GM18861 (cell line): ENCODE results near the gene EIF4E1B.

Source experiments
- ATAC-seq: cut with Tn5 transposase; IDR thresholded peaks from one replicate; pipeline ENCODE4 v1.9.1; 2021; ENCODE audit not compliant: unreplicated experiment

The EIF4E1B gene

DNA sequence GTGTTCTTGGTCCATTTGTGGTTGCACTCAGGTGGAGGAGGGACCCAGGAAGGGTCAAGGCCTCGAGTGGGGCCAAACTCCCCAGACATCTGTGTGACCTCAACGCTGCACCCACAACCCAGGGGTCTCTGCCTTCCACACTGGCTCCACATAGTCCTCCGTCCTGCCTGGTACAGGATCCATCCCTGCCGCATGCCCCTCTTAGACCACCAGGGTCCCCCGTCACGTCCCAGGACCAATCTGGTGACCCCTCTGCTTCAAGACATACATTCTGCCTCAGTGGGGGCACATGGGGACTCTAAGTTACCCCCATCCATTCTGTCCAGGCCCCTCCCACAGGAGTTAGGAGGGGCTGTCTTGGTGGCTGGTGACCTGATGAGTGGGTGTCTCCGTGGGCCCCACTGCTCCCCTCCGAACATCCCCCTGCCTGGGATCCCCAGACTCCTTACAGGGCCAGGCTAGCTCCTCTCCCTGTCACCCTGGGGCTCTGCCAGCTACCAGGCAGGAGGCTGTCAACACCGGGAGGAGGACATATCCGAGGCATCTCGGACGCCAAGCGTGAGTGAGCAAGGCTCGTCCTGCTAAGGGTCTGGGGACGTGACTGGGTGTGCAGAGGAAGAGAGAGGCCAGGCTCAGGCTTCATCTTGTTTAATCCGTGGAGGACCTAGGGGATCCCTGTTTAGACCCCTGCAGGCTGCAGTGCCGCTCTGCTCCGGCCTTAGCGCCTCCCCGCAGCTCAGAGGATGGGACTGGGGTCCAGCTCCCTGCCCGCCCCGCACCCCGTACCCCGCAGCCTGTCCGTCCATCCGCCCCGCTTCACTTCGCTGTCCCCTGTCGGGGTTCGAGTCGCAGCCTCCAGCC lies 49.1 kb downstream of the EIF4E1B start:
- ATAC-seq: no peak

DNA sequence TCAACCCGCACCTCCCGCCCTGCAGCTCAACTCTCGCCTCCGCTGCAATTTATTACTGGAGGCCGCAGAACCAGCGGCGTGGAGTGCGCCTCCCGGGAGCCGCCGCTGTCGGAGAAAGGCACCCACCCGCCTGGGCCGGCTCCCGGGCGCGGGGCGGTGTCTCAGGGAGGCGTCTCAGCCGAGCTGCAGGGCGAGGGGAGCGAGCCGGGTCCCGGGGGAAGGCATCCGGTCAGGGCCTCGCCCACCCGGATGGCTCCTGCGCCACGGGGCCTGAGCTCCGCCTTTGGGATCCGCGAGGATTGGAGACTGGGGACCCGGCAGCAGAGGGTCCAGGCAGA lies 49.7 kb downstream of the EIF4E1B start:
- no peak for ATAC-seq

DNA sequence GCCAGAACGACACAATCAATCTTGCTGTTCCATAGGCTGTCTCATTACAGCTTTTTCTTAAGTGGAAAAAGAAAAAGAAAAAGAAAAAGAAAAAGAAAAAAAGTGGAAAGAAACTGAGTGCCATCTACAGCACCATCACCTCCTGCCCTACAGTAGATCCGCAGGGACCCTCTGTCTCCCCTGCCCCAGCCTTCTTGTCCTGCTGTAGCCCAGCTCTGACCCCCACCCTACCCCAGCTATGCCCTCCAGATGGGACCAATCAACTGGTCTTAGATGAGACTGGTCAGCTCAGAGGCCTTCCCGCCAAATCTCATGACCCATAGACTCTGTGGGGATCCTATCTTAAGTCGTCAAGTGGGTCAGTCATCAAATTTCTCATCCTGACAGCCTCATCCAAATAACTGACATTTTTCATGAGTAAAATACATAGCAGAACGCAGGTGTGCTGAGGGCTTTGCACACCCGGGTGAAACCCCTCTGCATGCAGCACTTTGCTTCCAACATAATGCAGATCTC lies 51.6 kb downstream of the EIF4E1B start:
- ATAC-seq: no peak

DNA sequence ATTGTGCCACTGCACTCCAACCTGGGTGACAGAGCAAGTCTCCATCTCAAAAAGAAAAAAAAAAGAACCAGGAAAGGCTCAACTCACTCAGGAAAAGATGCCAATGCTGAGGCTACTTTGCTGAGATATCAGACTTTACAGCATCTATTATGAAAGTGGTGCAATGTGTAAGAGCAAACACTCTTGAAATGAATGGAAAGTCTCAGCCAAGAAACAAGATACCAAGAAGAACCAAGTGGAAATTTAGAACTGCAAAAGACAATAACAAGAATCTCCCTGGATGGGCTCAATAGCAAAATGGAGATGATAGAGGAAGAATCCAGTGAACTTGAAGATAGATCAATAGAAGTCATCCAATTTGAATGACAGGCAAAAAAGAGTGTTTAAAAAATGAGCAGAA lies 54.5 kb downstream of the EIF4E1B start:
- ATAC-seq: no peak

DNA sequence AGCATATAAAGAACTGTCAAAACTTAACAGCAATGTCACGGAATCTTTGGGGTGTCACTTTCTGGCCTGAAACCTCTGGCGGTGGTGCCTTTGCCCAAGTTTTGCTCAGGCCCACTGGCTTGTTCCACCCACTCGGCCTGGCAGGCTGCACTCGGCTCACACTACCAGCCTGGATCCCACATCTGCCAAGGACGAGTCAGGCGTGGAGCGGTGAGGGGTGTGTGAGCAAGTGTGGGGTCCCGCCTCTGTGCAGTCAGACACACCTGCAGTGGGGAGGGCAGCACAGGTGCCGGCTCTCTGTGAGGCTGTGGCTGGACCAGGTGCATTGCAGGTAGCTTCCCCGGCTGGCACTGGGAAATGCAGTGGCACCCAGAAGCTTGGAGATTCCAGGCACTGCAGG lies 56.8 kb downstream of the EIF4E1B start:
- ATAC-seq: no peak

DNA sequence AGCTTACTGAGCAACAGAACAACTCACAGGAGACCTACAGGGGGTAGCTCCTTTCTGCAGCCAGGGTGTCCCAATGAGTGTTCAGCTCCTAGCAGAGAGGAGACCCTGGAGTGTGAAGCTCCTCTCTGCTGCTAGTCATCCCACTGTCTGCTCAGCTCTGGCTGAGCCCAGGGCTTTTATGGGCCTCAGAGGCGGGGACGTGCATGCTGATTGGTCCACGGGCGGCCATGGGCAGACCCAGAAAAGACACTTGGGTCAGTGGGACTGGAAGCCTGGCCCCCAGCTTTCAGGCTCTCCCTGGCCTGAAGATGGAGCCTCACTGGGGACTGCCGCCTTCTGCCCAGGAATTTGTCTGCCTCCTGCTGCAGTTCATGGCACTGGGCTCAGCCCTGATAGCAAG lies 57.4 kb downstream of the EIF4E1B start:
- no peak for ATAC-seq

DNA sequence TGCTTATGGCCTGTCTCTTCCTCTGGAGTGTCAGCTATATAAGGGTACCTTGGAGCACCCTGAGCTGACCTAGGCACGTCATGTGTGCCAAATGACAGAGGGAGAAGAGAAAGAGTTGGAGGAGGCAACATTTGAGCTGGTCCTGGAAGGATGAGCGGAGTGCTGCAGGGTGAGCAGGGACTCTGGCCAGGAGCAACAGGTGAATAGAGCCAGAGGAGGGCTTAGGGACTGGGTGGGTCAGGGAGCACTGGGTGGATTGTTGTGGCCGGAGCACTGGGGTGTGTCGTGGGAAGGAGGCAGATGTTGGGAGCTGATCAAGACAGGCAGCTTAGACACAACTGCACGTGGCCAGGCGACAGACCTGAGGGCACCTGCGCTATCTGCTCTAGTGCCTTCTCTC lies 60.4 kb downstream of the EIF4E1B start:
- no peak for ATAC-seq

DNA sequence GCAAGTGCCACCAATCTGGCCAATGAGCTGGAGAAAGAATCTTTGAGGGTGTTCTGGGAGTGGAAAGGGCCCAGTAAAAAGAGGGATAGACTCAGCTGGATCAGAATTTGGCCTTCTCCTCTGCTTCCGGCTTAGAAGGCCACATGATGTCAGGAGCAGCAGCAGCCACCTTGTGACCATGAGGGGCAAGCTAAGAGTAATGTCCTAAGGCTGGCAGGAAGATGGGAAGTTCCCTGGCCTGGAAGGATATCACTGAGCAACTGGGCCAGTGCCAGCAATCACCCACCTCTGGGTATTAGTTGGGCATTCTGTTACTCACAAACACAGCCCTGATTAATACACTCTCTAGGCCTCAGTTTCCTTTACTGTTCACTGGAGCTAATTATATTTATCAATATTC lies 61.0 kb downstream of the EIF4E1B start:
- ATAC-seq: no peak

DNA sequence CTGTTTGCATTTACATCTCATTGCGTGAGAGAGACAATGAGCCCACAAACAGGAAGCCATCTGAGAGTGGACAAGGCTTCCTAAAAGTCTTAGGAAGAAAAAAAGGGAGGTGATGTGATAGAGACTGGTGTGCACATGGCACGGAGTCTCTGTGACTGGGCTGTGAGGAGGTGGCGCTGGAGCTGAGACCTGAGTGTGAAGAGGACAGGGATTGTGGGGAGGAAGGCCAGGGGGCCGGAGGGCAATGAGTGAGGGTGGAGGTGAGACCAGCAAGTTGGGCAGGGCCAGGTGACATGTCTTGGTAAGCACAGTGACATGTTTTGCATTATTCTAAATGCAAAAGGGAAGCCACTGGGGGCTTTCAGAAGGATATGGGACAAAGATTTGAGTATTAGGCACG lies 61.9 kb downstream of the EIF4E1B start:
- ATAC-seq: no peak

DNA sequence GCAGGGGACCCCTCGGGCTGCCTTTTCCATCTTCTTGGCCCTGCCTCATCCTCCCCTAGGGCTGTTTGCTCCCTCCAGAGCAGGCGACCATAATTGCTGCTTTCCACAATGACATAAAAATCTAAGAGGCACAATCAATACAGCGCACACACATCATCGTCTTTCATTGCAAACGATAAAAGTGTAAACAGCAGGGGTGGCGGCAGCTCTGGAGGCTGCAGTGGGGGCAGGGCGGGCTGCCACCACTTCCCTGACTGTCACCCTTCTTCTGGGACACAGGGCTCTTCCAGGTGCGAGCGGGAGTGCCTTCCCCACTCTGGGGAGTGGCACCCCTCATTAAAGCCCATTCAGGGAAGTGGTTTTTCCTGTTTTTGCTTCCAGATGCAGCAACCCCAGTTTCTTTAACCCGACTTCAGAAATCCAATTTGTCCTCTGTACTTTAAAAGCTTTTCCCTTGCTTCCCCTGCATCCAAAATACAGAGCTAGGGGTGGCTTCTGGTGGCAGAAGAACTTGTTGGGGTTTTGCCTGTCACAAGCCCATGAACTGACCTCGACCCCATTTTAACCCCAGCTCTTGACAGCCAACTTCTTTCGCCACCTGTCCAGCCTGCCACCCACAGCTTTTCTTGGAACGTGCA lies 62.5 kb downstream of the EIF4E1B start:
- no peak for ATAC-seq

DNA sequence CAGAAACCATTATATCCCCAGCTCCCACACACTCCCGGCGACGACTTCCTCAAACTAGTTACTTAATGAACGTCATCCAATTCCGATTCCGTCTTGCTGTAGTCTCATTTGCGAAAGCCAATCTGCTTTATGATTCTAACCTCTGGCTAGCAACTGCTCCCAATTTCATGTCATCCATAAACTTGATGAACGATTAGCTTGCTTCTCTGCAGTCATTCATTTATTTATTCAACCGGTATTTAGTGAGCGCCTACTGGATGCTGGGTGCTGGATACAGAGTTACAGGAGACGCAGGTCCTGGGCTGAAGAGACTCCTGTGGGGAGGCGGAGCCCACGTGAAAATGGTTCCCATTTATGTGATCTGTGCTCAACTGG lies 63.0 kb downstream of the EIF4E1B start:
- no peak for ATAC-seq

DNA sequence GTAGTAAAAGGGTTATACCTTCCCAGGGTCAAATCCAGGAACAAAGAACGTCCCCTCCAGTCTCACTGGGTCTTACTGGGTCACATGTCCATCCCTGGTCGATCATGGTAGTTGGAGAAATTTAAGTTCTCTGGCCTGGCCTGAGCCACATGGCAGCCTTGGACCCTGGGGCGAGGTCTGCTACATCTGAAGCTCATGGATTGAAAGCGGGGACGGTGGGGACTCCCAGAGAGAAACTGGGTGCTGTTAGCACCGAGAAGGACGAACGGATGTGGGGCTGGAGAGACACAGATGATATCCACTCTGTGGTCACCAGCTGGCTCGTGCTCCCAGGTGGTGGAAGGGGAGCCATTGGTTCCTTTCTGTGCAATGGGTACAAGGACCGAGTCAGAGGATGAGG lies 63.7 kb downstream of the EIF4E1B start:
- ATAC-seq: no peak

DNA sequence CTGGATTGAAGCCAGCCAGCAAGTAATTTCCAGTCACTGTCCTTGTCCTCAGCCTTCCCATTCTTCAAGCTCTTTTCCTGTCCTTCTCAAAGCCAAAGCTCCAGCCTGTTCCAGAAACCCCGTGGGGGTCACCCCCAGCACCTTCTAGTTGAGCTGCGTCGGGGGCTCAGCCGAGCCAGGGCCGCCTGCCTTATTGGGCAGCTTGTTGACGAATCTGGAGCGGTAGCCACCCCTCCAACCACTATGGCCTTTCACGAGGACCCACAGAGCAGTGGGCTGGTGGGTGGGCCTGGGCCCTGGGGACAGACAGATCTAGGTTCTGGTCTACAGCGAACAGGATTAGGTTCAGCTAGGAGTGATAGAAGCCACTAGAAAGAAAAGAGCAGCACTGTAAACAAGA lies 64.2 kb downstream of the EIF4E1B start:
- ATAC-seq: no peak

DNA sequence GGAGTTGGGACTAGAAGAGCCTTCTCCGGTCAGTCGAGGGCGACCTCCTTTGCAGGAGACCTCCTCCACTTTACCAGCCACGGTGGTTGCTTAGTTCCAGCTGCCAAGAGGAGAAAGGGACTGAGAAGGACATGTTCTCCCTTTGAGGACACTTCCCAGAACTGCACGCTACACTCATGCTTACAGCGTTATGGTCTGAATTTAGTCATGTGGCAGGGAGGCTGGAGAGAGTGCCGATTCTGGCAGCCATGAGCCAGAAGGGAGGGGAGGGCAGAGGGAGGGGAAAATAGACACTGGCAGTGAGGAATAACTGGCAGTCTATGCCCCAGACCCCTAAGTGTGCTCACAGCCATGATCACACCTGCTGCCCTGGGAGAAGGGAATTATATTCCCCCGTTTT lies 64.6 kb downstream of the EIF4E1B start:
- ATAC-seq: no peak
